GM19455 (cell line): ENCODE data around the gene CALML6.

Experiments used
- ATAC-seq: cut with Tn5 transposase; IDR thresholded peaks from one replicate; pipeline ENCODE4 v1.9.1; 2021; ENCODE audit not compliant: unreplicated experiment

The CALML6 gene

GRCh38 chr1:1962752-1963151 lies 47.7 kb downstream of the CALML6 start:
- no peak for ATAC-seq

GRCh38 chr1:1963570-1963969 lies 48.5 kb downstream of the CALML6 start:
- ATAC-seq: no peak

DNA sequence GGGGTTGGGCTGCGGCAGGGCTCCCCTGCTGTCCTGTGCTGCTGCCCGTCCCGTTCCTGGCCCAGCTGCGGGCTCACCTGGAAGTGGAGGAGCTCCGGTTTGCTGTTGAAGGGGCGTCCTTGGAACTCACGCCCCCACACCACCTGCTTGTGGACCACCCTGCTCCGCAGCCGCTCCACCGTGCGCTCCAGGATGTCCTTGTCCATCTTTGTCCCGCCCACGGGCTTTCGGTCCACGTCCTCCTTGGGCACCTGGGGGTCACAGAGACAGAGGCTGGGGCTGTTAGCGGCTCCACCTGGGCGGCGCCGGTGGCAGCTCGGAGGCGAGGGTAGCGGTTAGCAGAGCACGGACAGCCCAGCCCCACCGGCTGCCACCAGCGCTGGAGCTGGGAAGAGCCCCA lies 49.8 kb downstream of the CALML6 start:
- no peak for ATAC-seq

DNA sequence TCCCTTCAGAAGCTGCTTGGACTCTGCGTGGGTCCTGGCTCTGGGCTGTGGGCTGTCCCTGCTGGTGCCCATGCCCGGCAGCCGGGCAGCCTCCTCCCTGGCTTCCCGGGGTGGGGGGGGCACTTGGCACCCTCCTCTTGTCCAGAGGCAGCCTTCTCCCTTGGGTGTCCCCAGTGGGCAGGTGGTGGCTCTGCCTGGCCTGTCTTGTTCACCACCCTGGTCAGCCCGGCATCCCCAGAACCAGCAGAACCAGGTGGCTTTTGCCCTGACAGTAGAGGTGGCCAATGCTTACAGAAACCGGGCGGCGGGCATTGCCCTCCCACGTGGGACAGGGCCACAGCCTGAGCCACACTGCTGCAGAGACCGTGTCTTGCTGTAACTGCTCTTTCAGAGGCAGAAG lies 50.5 kb downstream of the CALML6 start:
- ATAC-seq: no peak

DNA sequence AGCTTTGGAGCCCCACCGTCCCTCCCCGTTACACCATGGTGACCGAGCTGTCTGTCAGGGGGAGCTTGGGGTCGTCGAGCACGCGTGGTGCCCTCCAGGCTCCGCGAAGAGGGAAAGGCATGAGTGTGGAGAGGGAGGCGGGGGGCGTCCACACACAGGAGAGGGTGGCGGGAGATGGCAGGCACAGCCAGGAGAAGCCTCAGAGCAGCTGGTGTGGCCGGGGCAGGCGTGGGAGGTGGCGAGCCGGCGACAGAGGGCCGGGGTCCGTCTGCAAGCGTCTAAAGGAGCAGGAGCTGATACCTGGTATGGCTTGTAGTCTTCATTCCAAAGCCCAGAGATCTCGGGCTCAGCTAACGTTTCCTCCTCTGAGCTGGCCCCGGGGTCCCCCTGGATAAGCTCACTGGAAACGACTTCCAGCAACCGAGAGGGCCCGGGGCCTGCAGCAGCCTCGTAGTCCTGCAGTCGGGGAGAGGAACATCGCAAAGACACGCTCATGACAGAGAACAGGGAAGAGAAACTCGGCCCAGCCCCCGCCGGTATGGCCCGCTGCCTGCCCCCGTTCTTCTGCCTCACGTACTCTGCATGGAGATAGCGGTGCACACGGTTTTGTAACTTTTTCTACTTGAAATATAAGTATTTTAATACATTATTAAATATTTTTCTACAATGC lies 51.1 kb downstream of the CALML6 start:
- no peak for ATAC-seq
